Neural progenitor cell (in vitro differentiated cells): ENCODE data around the gene SF3A1. TPM values are rescaled to one million over a fixed set of nuclear protein-coding genes. Genes with fewer than 3 reads are reported as not detected.

Experiments used
- DNase-seq: peaks from one replicate; pipeline ENCODE4 v3.0.0-alpha.2; 2016; ENCODE audit warnings: low spot score
- H2AFZ ChIP-seq: fragments of 200-600 bp; sonication (generic); replicated peaks from 2 replicates; pipeline ENCODE4 v1.6.1; 2016; ENCODE audit warnings: antibody characterized with exemption
- H3F3A ChIP-seq: fragments of 200-600 bp; sonication (generic); 2 replicates; pipeline ENCODE4 v1.6.1; 2016; ENCODE audit warnings: antibody characterized with exemption, low read depth
- H3K27ac ChIP-seq: fragments of 200-600 bp; sonication (generic); 2 replicates; pipeline ENCODE4 v1.5.1; 2016; ENCODE audit warnings: mild to moderate bottlenecking
- H3K27me3 ChIP-seq: fragments of 200-600 bp; sonication (generic); 2 replicates; pipeline ENCODE4 v1.6.1; 2016; ENCODE audit warnings: mild to moderate bottlenecking, moderate library complexity
- H3K36me3 ChIP-seq: fragments of 200-600 bp; sonication (generic); 2 replicates; pipeline ENCODE4 v1.5.1; 2016
- H3K4me1 ChIP-seq: fragments of 200-600 bp; sonication (generic); 2 replicates; pipeline ENCODE4 v1.6.1; 2016; ENCODE audit warnings: mixed run types
- H3K4me2 ChIP-seq: fragments of 200-600 bp; sonication (generic); 2 replicates; pipeline ENCODE4 v1.6.1; 2016
- H3K4me3 ChIP-seq: fragments of 200-600 bp; sonication (generic); 2 replicates; pipeline ENCODE4 v1.5.1; 2016
- H3K79me2 ChIP-seq: fragments of 200-600 bp; sonication (generic); 2 replicates; pipeline ENCODE4 v1.6.1; 2016; ENCODE audit warnings: low read depth
- H3K9ac ChIP-seq: fragments of 200-600 bp; sonication (generic); 2 replicates; pipeline ENCODE4 v1.6.1; 2016
- H3K9me3 ChIP-seq: fragments of 200-600 bp; sonication (generic); 2 replicates; pipeline ENCODE4 v1.5.1; 2016; ENCODE audit warnings: low read depth
- H4K20me1 ChIP-seq: fragments of 200-600 bp; sonication (generic); 2 replicates; pipeline ENCODE4 v1.6.1; 2016; ENCODE audit warnings: low read depth
- H3K27ac Mint-ChIP-seq: 3 replicates; pipeline ENCODE4 v1.8.0; 2021; ENCODE audit warnings: mixed read lengths
- H3K27me3 Mint-ChIP-seq: 2 replicates; pipeline ENCODE4 v1.8.0; 2022; ENCODE audit warnings: low read depth, mild to moderate bottlenecking, inconsistent platforms, moderate library complexity, mixed read lengths; ENCODE audit not compliant: insufficient read depth
- H3K36me3 Mint-ChIP-seq: 3 replicates; pipeline ENCODE4 v1.8.0; 2021; ENCODE audit warnings: mixed read lengths
- H3K4me1 Mint-ChIP-seq: 3 replicates; pipeline ENCODE4 v1.8.0; 2021; ENCODE audit warnings: mixed read lengths
- H3K4me3 Mint-ChIP-seq: 3 replicates; pipeline ENCODE4 v1.8.0; 2021; ENCODE audit warnings: mild to moderate bottlenecking, moderate library complexity, mixed read lengths
- H3K9me3 Mint-ChIP-seq: 3 replicates; pipeline ENCODE4 v1.8.0; 2020; ENCODE audit warnings: mixed read lengths
- EZH2 ChIP-seq: fragments of 200-600 bp; sonication (generic); IDR thresholded peaks from 2 replicates; pipeline ENCODE4 v1.6.1; 2017; ENCODE audit warnings: antibody characterized with exemption, mild to moderate bottlenecking, moderate library complexity
- EZH2phosphoT487 ChIP-seq: fragments of 200-600 bp; sonication (generic); IDR thresholded peaks from 2 replicates; pipeline ENCODE4 v1.6.1; 2017; ENCODE audit warnings: antibody characterized with exemption
- total RNA-seq: library from RNA; depleted of rRNA; stranded (reverse); fragments of >200 nt; gene quantifications from 2 replicates; pipeline ENCODE4 v1.2.3, GENCODE V29; 2015; ENCODE audit warnings: low replicate concordance
- TF ChIP-seq, protein P1 (sequence below): fragments of 200-600 bp; sonication (generic); IDR thresholded peaks from 2 replicates; pipeline ENCODE4 v1.5.1; 2017; ENCODE audit warnings: antibody characterized with exemption, mild to moderate bottlenecking

Gene SF3A1
- total RNA-seq, 1 donor from 2014 or later, result 29.2 TPM

DNA sequence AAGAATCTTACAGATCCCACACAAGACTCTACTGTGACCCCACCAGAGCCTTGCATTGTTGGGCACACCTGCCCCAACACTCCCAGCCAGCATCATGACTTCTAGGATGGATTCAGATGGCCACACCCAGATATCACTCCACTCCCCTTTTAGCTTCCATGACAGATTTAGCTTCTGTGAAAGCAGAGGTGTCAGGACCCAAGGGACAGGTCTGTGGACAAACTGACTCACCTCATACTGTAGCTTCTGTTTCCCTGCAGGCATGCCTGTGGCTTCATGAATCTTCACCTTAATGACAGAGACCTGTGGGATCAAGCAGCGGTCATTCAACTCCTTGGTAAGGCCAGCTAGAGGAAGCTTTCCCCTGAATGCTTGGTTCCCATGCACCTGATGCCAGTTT, 21.5 kb downstream of the SF3A1 start:
- Mint-ChIP-seq H3K9me3 (no peaks in the 10 kb centered on the region), H3K4me1 (no peaks in the 10 kb centered on the region), H3K27me3 (no peaks in the 10 kb centered on the region), H3K4me3 (no peak overlapping the region), H3K36me3 (peaks cover 38% of the 10 kb centered on the region), H3K27ac (no peak overlapping the region)
- Histone ChIP-seq H2AFZ (no peak overlapping the region), H3K4me2 (no peak overlapping the region), H3K27ac (no peak overlapping the region), H4K20me1 (peaks cover 3% of the 10 kb centered on the region), H3K79me2 (no peaks in the 10 kb centered on the region), H3K4me1 (no peaks in the 10 kb centered on the region), H3K9me3 (no peaks in the 10 kb centered on the region), H3K27me3 (no peaks in the 10 kb centered on the region), H3K36me3 (no peaks in the 10 kb centered on the region), H3K9ac (no peak overlapping the region), H3K4me3 (no peak overlapping the region), H3F3A (peaks cover 4% of the 10 kb centered on the region)
- TF ChIP-seq, protein P1, sequence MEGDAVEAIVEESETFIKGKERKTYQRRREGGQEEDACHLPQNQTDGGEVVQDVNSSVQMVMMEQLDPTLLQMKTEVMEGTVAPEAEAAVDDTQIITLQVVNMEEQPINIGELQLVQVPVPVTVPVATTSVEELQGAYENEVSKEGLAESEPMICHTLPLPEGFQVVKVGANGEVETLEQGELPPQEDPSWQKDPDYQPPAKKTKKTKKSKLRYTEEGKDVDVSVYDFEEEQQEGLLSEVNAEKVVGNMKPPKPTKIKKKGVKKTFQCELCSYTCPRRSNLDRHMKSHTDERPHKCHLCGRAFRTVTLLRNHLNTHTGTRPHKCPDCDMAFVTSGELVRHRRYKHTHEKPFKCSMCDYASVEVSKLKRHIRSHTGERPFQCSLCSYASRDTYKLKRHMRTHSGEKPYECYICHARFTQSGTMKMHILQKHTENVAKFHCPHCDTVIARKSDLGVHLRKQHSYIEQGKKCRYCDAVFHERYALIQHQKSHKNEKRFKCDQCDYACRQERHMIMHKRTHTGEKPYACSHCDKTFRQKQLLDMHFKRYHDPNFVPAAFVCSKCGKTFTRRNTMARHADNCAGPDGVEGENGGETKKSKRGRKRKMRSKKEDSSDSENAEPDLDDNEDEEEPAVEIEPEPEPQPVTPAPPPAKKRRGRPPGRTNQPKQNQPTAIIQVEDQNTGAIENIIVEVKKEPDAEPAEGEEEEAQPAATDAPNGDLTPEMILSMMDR, result no peak
- DNase-seq, result no peak

DNA sequence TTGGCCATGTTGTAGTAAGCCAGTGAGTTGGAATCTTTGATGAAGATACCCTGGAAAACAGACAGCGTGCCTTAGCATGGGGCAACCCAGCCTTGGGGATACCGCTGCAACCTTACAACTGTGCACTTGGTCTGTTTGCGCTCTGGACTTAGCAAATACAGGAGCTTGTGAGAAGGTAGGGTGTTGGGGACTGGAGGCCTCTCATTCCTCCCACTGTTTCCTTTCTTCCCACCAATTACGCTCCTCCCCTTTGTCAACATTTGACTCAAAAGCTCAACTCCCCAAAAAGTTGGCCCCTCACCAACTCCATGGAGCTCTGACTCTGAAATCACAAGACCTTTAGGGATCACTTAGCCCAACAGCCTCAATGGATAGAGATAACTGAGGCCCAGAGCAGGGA, 22.0 kb downstream of the SF3A1 start:
- H3K4me1 ChIP-seq, result no peaks in the 10 kb centered on the region
- H3K36me3 Mint-ChIP-seq, result peaks cover 34% of the 10 kb centered on the region
- no peaks in the 10 kb centered on the region for H3K9me3 Mint-ChIP-seq
- no peak for DNase-seq
- peaks cover 4% of the 10 kb centered on the region for H3F3A ChIP-seq
- H3K4me3 ChIP-seq, result no peak overlapping the region
- no peak overlapping the region for H3K4me2 ChIP-seq
- H3K4me1 Mint-ChIP-seq, result no peaks in the 10 kb centered on the region
- H3K79me2 ChIP-seq, result no peaks in the 10 kb centered on the region
- H3K9me3 ChIP-seq, result no peaks in the 10 kb centered on the region
- no peaks in the 10 kb centered on the region for H3K36me3 ChIP-seq
- no peak for TF ChIP-seq EZH2
- TF ChIP-seq EZH2phosphoT487, result no peak
- TF ChIP-seq, protein P1, result no peak
- no peaks in the 10 kb centered on the region for H3K27me3 ChIP-seq
- H3K27ac ChIP-seq, result no peak overlapping the region
- peaks cover 3% of the 10 kb centered on the region for H4K20me1 ChIP-seq
- H3K27ac Mint-ChIP-seq, result no peak overlapping the region
- H3K27me3 Mint-ChIP-seq, result no peaks in the 10 kb centered on the region
- no peak overlapping the region for H3K4me3 Mint-ChIP-seq
- no peak overlapping the region for H2AFZ ChIP-seq
- no peak overlapping the region for H3K9ac ChIP-seq

DNA sequence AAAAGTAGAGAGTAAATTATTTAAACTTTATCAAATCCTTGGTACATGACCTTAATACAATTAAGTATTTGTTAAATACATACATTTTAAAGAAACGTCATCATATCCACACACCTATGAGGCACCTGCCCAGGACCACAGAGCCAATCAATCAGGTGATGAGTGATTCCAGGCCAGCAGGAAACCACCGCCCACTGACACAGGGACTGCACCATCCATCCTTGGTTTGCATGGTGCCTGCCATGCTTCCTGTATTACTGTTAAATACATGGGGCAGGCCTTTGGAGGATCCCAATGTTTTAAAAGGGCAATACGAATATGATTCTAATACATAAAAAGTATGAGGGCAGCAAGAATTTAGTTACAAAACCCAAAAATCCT, 23.0 kb downstream of the SF3A1 start:
- H3K79me2 ChIP-seq, result no peaks in the 10 kb centered on the region
- no peak for DNase-seq
- H3K4me2 ChIP-seq, result no peak overlapping the region
- no peak overlapping the region for H3K9ac ChIP-seq
- peaks cover 4% of the 10 kb centered on the region for H3F3A ChIP-seq
- no peaks in the 10 kb centered on the region for H3K9me3 ChIP-seq
- TF ChIP-seq EZH2 (no peak), EZH2phosphoT487 (no peak)
- TF ChIP-seq, protein P1, result no peak
- H3K36me3 ChIP-seq, result no peaks in the 10 kb centered on the region
- no peaks in the 10 kb centered on the region for H3K4me1 ChIP-seq
- Mint-ChIP-seq H3K36me3 (peaks cover 30% of the 10 kb centered on the region), H3K4me1 (no peaks in the 10 kb centered on the region), H3K9me3 (no peaks in the 10 kb centered on the region), H3K27me3 (no peaks in the 10 kb centered on the region), H3K4me3 (no peak overlapping the region), H3K27ac (no peak overlapping the region)
- peaks cover 3% of the 10 kb centered on the region for H4K20me1 ChIP-seq
- no peak overlapping the region for H3K4me3 ChIP-seq
- H2AFZ ChIP-seq, result no peak overlapping the region
- H3K27ac ChIP-seq, result no peak overlapping the region
- H3K27me3 ChIP-seq, result no peaks in the 10 kb centered on the region
